Central memory CD8-positive, alpha-beta T cell (primary cell): ENCODE data around the gene PNISR.

Experiments used
- ATAC-seq: fragments of 150-1000 bp; cut with Tn5 transposase; replicated peaks from 2 replicates; pipeline ENCODE4 v1.10.0; 2022; ENCODE audit warnings: mild to moderate bottlenecking, moderate FRiP score, moderate number of reproducible peaks; ENCODE audit not compliant: poor library complexity, severe bottlenecking; ENCODE audit errors: extremely low read depth
- DNase-seq, 2 donors: peaks; one replicate each; pipeline ENCODE4 v3.0.0; 2021; ENCODE audit warnings: low spot score in 2 of 2
- H3K27ac Mint-ChIP-seq: one replicate; pipeline ENCODE4 v1.8.0; 2022; ENCODE audit warnings: low read depth, mild to moderate bottlenecking, moderate library complexity, mixed read lengths
- H3K27me3 Mint-ChIP-seq: one replicate; pipeline ENCODE4 v1.8.0; 2022; ENCODE audit warnings: mixed read lengths
- H3K36me3 Mint-ChIP-seq: one replicate; pipeline ENCODE4 v1.8.0; 2022; ENCODE audit warnings: mild to moderate bottlenecking, moderate library complexity, mixed read lengths; ENCODE audit not compliant: insufficient read depth
- H3K4me1 Mint-ChIP-seq: one replicate; pipeline ENCODE4 v1.8.0; 2022; ENCODE audit warnings: mixed read lengths
- H3K4me3 Mint-ChIP-seq: one replicate; pipeline ENCODE4 v1.8.0; 2022; ENCODE audit warnings: mild to moderate bottlenecking, moderate library complexity, mixed read lengths
- H3K9me3 Mint-ChIP-seq: one replicate; pipeline ENCODE4 v1.8.0; 2022; ENCODE audit warnings: mixed read lengths

PNISR gene

GRCh38 chr6:99426451-99426757, 1.3 kb upstream of the PNISR start:
- ATAC-seq (no peak), DNase-seq (no peak)
- Mint-ChIP-seq H3K36me3 (peaks cover 28% of the 10 kb centered on the region), H3K9me3 (no peaks in the 10 kb centered on the region), H3K4me1 (peaks cover 55% of the 10 kb centered on the region), H3K27me3 (no peaks in the 10 kb centered on the region), H3K27ac (peak overlapping the region; percentile 97), H3K4me3 (peak overlapping the region; percentile 96)

DNA sequence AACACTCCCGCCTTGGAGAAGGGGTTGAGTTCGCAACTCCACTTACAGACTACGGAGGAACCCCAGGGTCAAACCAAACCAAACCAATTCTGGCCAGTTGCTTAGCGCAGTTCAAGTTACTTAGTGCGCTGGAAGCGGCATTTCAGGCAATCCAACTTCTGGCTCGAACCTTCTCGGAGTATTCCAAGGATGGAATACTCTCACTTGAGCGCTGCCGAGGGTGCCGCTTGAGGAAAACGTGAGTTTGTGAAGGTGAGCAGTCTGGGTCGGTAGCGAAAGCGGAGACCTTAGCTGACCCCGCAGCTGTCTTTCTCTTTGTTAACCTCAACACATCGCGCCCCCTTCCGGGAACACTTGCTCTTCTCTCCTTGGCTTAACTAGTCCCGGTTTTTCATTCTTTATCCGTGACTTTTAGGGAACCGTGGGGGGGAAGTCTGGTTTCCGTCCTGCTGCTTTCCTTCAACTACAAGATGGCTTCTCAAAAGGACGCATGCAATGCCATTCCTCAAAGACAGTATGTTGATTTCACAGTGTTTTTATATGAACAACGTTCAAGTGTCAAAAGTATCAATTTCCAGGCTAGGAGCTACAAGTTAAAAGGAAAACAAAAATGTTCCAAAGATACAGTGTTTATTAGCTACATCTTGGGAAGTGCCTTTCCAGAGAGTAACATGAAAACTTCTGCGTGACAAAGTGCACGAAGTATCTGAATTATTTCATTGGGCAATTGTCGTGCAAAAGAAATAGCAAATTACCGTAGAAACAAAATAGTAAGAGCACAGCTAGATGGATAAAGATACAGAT, 741 bp upstream of the PNISR start:
- Mint-ChIP-seq H3K36me3 (peaks cover 32% of the 10 kb centered on the region), H3K27ac (peak overlapping the region; percentile 97), H3K27me3 (no peaks in the 10 kb centered on the region), H3K9me3 (no peaks in the 10 kb centered on the region), H3K4me1 (peaks cover 61% of the 10 kb centered on the region), H3K4me3 (peak overlapping the region; percentile 96)
- peak; percentile 29 for ATAC-seq
- peak in 1 of 2 donors; percentile 29 for DNase-seq

- Mint-ChIP-seq H3K4me3 (peak overlapping the region; percentile 96), H3K27ac (peak overlapping the region; percentile 97), H3K4me1 (peaks cover 69% of the 10 kb centered on the region), H3K9me3 (no peaks in the 10 kb centered on the region), H3K36me3 (peaks cover 34% of the 10 kb centered on the region), H3K27me3 (no peaks in the 10 kb centered on the region)
- ATAC-seq (no peak), DNase-seq (no peak)
Measured at GRCh38 chr6:99424022-99424421, 1.1 kb downstream of the PNISR start.

DNA sequence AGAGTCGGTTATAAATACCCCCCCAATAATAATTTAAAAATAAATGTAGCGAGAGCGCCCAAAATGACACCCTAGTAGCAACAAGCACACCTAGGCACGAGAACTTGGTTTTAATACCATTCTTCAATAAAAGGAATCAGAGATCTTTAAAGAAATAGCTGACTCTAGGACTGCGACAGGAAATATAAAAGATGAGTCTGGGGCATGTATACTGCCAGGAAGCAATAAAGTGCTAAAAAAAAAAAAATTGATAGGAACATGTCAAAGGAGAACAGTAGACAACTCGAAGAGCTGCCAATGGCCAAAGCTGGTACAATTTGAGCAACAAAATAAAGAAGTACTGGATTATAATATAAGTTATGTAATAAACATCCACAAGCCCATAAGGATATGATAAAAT, 2.2 kb downstream of the PNISR start:
- Mint-ChIP-seq H3K9me3 (no peaks in the 10 kb centered on the region), H3K4me3 (peak overlapping the region; percentile 96), H3K4me1 (peaks cover 77% of the 10 kb centered on the region), H3K27ac (no peak overlapping the region), H3K36me3 (peaks cover 34% of the 10 kb centered on the region), H3K27me3 (no peaks in the 10 kb centered on the region)
- no peak for ATAC-seq
- no peak for DNase-seq

DNA sequence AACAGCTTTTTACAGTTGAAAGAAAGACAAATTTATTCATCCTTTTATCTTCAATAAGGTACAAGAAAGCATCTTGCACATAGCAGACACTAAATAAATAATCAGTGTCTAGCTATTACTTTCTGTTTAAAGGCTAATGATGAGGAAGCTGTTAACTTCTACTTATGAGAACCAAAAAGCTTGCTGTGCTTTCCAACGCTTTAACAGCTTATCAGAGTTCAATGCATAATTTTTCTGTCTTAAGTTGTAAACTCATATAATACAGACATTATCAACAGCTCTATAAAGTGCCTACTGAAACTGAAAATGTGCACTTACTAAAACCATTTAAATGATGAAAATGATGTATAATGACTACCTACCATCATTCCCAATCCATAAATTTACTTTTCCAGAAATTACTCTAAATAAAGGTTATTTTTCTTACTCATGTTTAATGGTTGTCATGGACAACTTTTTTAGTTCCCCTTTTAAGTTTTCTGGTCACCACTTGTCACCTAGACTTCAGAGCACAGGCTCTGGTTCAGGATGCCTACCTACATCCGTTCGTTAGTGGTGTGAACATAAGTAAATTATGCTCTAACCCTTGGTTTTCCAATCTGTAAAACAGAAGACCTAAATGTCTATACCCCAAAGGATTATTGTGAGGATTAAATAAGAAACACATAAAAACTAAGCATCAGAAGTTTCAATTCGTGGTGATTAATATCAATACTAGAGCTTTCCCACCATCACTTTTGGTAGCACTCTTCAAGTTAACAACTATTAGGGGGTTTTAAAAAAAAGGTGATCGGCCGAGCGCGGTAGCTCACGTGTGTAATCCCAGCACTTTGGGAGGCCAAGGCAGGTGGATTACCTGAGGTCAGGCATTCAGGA, 8.0 kb downstream of the PNISR start:
- DNase-seq (no peak), ATAC-seq (peak; percentile 78)
- Mint-ChIP-seq H3K36me3 (peaks cover 29% of the 10 kb centered on the region), H3K27ac (no peak overlapping the region), H3K4me3 (peak overlapping the region; percentile 65), H3K9me3 (no peaks in the 10 kb centered on the region), H3K27me3 (no peaks in the 10 kb centered on the region), H3K4me1 (peaks cover 67% of the 10 kb centered on the region)

DNA sequence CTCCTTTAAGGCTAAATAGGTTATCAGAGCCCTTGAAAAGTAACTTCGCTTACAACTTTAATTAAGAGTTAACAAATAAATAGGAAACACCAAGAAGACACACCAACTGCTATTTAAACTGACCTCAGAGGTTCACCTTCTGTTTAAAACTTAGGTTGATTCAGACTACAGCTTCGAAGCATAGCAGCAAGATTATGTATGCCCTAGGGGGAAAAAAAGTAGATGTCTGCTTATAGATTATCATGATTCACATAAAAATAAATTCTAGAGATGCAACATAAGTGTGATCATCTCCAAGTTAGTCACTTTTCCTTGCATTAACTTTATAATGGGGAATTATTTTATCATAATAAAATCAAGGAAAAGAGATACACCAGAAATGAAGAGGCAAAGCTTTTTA, 8.9 kb downstream of the PNISR start:
- Mint-ChIP-seq H3K4me1 (peaks cover 63% of the 10 kb centered on the region), H3K4me3 (peak overlapping the region; percentile 25), H3K27me3 (no peaks in the 10 kb centered on the region), H3K27ac (peak overlapping the region; percentile 46), H3K36me3 (peaks cover 30% of the 10 kb centered on the region), H3K9me3 (no peaks in the 10 kb centered on the region)
- DNase-seq, result no peak
- no peak for ATAC-seq

DNA sequence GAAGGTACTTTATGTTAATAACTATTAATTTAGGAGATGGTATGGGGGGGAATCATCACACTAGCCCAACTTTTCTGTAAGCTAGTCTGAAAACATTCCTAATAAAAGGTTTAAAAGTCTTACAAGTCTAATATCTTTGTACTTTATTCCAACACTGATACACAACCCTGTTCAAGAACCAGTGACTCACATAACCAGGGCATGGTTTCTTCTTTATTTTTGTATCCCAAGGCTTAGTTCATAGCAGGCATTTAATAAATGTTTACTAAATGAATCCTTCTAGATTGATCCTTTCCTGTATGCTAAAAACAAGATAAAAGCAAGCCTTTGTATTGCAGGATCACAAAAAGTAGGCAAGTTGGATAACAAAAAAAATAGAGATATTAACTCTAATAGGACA, 9.7 kb downstream of the PNISR start:
- ATAC-seq (no peak), DNase-seq (no peak)
- Mint-ChIP-seq H3K36me3 (peaks cover 33% of the 10 kb centered on the region), H3K27me3 (no peaks in the 10 kb centered on the region), H3K4me3 (no peak overlapping the region), H3K27ac (peak overlapping the region; percentile 62), H3K9me3 (no peaks in the 10 kb centered on the region), H3K4me1 (peaks cover 65% of the 10 kb centered on the region)

DNA sequence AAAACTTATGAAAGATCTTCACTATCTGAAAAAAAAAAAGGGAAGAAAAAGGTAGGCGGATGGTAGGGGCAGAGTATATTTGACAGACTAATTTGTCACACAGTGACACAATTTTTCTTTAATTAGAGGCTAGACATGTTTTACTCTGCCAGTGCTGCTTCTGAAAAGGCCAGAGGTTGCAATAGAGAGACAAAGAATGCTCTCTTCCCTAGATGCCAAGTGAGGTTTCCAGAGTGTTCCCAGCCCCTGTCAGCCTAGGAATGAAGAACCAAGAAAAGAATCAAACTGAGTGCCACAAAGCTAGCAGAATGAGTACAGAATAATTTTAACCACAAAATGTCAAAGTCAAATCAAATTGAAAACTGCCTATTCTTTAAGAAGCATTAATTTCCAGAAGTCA, 13.0 kb downstream of the PNISR start:
- peaks cover 56% of the 10 kb centered on the region for H3K36me3 Mint-ChIP-seq
- peak overlapping the region; percentile 46 for H3K27ac Mint-ChIP-seq
- no peak for ATAC-seq
- no peaks in the 10 kb centered on the region for H3K9me3 Mint-ChIP-seq
- H3K4me3 Mint-ChIP-seq, result no peak overlapping the region
- no peak for DNase-seq
- no peaks in the 10 kb centered on the region for H3K27me3 Mint-ChIP-seq
- peaks cover 41% of the 10 kb centered on the region for H3K4me1 Mint-ChIP-seq

- Mint-ChIP-seq H3K27me3 (no peaks in the 10 kb centered on the region), H3K27ac (no peak overlapping the region), H3K4me1 (peaks cover 27% of the 10 kb centered on the region), H3K4me3 (no peak overlapping the region), H3K36me3 (peaks cover 76% of the 10 kb centered on the region), H3K9me3 (no peaks in the 10 kb centered on the region)
- DNase-seq, result no peak
- no peak for ATAC-seq
Measured at GRCh38 chr6:99409672-99410071, 15.4 kb downstream of the PNISR start.

DNA sequence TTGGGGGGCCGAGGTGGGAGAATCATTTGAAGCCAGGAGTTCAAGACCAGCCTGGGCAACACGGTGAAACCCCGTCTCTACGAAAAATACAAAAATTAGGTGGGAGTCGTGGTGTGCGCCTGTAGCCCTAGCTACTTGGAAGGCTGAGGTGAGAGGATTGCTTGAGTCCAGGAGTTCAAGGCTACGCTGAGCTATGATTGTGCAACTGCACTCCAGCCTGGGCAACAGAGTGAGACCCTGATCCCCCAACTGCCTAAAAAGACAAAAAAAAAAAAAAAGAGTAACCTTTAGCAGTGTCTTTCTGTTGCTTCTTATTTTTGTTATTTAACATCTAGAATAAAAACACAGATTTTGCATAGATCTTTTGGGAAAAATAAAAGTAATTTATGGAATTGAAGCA, 18.0 kb downstream of the PNISR start:
- Mint-ChIP-seq H3K9me3 (no peaks in the 10 kb centered on the region), H3K4me1 (peaks cover 12% of the 10 kb centered on the region), H3K27ac (no peak overlapping the region), H3K27me3 (no peaks in the 10 kb centered on the region), H3K4me3 (no peak overlapping the region), H3K36me3 (peaks cover 82% of the 10 kb centered on the region)
- DNase-seq (no peak), ATAC-seq (no peak)

- no peaks in the 10 kb centered on the region for H3K27me3 Mint-ChIP-seq
- H3K4me3 Mint-ChIP-seq, result no peak overlapping the region
- no peaks in the 10 kb centered on the region for H3K4me1 Mint-ChIP-seq
- ATAC-seq (no peak), DNase-seq (no peak)
- peaks cover 77% of the 10 kb centered on the region for H3K36me3 Mint-ChIP-seq
- no peaks in the 10 kb centered on the region for H3K9me3 Mint-ChIP-seq
- no peak overlapping the region for H3K27ac Mint-ChIP-seq
Measured at GRCh38 chr6:99402448-99402847, 22.7 kb downstream of the PNISR start.

DNA sequence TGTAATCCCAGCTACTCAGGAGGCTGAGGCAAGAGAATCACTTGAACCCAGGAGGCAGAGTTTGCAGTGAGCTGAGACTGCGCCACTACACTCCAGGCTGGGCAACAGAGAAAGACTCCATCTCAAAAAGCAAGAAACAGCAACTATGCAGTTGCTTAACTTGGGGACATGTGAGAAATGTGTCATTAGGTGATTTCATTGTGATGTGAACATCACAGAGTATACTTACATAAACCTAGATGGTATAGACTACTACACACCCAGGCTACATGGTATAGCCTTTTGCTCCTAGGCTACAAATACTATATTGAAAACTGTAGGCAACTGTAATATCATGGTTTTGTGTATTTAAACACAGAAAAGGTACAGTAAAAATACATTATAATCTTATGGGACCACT, 27.8 kb downstream of the PNISR start:
- Mint-ChIP-seq H3K27me3 (no peaks in the 10 kb centered on the region), H3K4me1 (peaks cover 15% of the 10 kb centered on the region), H3K9me3 (no peaks in the 10 kb centered on the region), H3K4me3 (no peak overlapping the region), H3K27ac (no peak overlapping the region), H3K36me3 (peaks cover 41% of the 10 kb centered on the region)
- ATAC-seq (no peak), DNase-seq (no peak)
